MM.1S (cell line): Measurements from ENCODE around the gene CALY.

Experiments used
- EZH2phosphoT487 ChIP-seq: fragments of 300-600 bp; sonication (generic); IDR thresholded peaks from 2 replicates; pipeline ENCODE4 v1.6.1; 2018; ENCODE audit warnings: antibody characterized with exemption, low read length
- TF ChIP-seq, protein P1 (sequence below): fragments of 300-600 bp; sonication (generic); IDR thresholded peaks from 2 replicates; pipeline ENCODE4 v1.5.1; 2016; ENCODE audit warnings: antibody characterized with exemption, low read length, mixed read lengths

DNA sequence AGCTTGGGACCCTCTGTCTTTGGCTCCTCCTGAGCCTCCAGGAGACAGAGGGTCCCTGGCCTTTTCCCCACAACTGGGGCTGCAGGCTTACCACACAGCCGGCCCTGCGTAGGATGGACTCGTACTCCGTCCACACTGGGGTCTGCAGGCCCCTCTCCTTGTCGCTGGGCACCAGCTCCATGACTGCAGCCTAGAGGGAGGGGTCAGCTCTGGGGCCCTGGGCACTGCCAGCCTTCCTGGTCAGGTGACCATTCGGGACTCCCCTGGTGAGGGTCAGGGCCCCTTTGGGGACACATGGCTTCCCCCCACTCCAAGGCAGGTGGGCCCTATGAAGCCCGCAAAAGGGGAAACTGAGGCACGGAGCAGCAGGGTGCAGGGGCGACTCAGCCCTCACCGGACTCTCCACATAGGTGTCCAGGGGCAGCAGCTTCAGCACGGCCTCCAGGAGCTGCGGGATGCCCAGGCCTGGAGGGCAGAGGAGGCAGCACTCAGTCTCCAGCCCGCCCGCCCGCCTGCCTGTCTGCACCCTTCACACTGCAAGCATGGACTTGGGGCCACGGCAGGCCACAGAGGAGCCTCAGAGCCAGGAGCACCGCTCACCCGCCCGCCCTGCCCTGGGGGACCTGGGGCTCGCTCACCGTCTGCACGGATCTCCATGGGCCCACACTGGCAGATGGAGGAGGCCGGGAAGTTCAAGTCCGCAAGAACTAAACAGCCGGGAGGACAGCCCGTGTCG is 20.0 kb upstream of the CALY start:
- no peak for TF ChIP-seq EZH2phosphoT487
- TF ChIP-seq, protein P1, sequence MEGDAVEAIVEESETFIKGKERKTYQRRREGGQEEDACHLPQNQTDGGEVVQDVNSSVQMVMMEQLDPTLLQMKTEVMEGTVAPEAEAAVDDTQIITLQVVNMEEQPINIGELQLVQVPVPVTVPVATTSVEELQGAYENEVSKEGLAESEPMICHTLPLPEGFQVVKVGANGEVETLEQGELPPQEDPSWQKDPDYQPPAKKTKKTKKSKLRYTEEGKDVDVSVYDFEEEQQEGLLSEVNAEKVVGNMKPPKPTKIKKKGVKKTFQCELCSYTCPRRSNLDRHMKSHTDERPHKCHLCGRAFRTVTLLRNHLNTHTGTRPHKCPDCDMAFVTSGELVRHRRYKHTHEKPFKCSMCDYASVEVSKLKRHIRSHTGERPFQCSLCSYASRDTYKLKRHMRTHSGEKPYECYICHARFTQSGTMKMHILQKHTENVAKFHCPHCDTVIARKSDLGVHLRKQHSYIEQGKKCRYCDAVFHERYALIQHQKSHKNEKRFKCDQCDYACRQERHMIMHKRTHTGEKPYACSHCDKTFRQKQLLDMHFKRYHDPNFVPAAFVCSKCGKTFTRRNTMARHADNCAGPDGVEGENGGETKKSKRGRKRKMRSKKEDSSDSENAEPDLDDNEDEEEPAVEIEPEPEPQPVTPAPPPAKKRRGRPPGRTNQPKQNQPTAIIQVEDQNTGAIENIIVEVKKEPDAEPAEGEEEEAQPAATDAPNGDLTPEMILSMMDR, result no peak
